ENCODE measurements around the gene PALD1. TPM values are rescaled to one million over a fixed set of nuclear protein-coding genes. Genes with fewer than 3 reads are reported as not detected.

Gene PALD1
- polyA plus RNA-seq, 2 donors: 2.1 to 3.4 TPM

- Histone ChIP-seq H3K27ac (ENCODE audit: low read depth in 2 of 2, low read length in 1 of 2) (no peak overlapping the region), H3K9me3 (ENCODE audit: control insufficient read depth in 2 of 2, insufficient read depth in 1 of 2, low read depth in 1 of 2, low read length in 1 of 2) (no peaks in the 10 kb centered on the region), H3K4me1 (ENCODE audit: control insufficient read depth in 2 of 2, insufficient read depth in 2 of 2, low read length in 1 of 2) (no peaks in the 10 kb centered on the region), H3K4me3 (ENCODE audit: low read depth in 1 of 2, low read length in 2 of 2) (no peak overlapping the region), H3K27me3 (ENCODE audit: control insufficient read depth in 1 of 2, insufficient read depth in 2 of 2, low read length in 2 of 2) (no peaks in the 10 kb centered on the region), H3K36me3 (ENCODE audit: control insufficient read depth in 2 of 2, insufficient read depth in 2 of 2, low read length in 1 of 2) (peaks cover 0 to 6% of the 10 kb centered on the region in 2 donors)
- WGBS, 2 donors: 65 to 72% methylated on average over 14 to 15 of the region's 15 CpGs
Measured at GRCh38 chr10:70537398-70538194, 59.0 kb downstream of the PALD1 start.

- 70 to 83% methylated on average over 10 of the region's 10 CpGs for WGBS, 2 donors
- Histone ChIP-seq H3K36me3 (ENCODE audit: control insufficient read depth in 2 of 2, insufficient read depth in 2 of 2, low read length in 1 of 2) (peaks cover 0 to 6% of the 10 kb centered on the region in 2 donors), H3K27me3 (ENCODE audit: control insufficient read depth in 1 of 2, insufficient read depth in 2 of 2, low read length in 2 of 2) (no peaks in the 10 kb centered on the region), H3K4me3 (ENCODE audit: low read depth in 1 of 2, low read length in 2 of 2) (no peak overlapping the region), H3K27ac (ENCODE audit: low read depth in 2 of 2, low read length in 1 of 2) (no peak overlapping the region), H3K9me3 (ENCODE audit: control insufficient read depth in 2 of 2, insufficient read depth in 1 of 2, low read depth in 1 of 2, low read length in 1 of 2) (no peaks in the 10 kb centered on the region), H3K4me1 (ENCODE audit: control insufficient read depth in 2 of 2, insufficient read depth in 2 of 2, low read length in 1 of 2) (no peaks in the 10 kb centered on the region)
Measured at GRCh38 chr10:70538195-70538520, 59.6 kb downstream of the PALD1 start.

- H3K36me3 ChIP-seq (ENCODE audit: control insufficient read depth in 2 of 2, insufficient read depth in 2 of 2, low read length in 1 of 2): peaks cover 0 to 6% of the 10 kb centered on the region in 2 donors
- WGBS, 2 donors: 91 to 93% methylated on average over 25 to 27 of the region's 27 CpGs
Measured at GRCh38 chr10:70538731-70539338, 60.3 kb downstream of the PALD1 start.

GRCh38 chr10:70539471-70539870 is 60.9 kb downstream of the PALD1 start:
- Histone ChIP-seq H3K27me3 (ENCODE audit: control insufficient read depth in 1 of 2, insufficient read depth in 2 of 2, low read length in 2 of 2) (no peaks in the 10 kb centered on the region), H3K36me3 (ENCODE audit: control insufficient read depth in 2 of 2, insufficient read depth in 2 of 2, low read length in 1 of 2) (peaks cover 0 to 6% of the 10 kb centered on the region in 2 donors), H3K9me3 (ENCODE audit: control insufficient read depth in 2 of 2, insufficient read depth in 1 of 2, low read depth in 1 of 2, low read length in 1 of 2) (peaks cover 0 to 2% of the 10 kb centered on the region in 2 donors), H3K4me3 (ENCODE audit: low read depth in 1 of 2, low read length in 2 of 2) (no peak overlapping the region), H3K4me1 (ENCODE audit: control insufficient read depth in 2 of 2, insufficient read depth in 2 of 2, low read length in 1 of 2) (no peaks in the 10 kb centered on the region), H3K27ac (ENCODE audit: low read depth in 2 of 2, low read length in 1 of 2) (no peak overlapping the region)
- WGBS, 2 donors: 82% methylated on average over 7 of the region's 7 CpGs

More at GRCh38 chr10:70538731-70539338, 60.3 kb downstream of the PALD1 start:
- no peaks in the 10 kb centered on the region for H3K4me1 ChIP-seq (ENCODE audit: control insufficient read depth in 2 of 2, insufficient read depth in 2 of 2, low read length in 1 of 2)
- no peaks in the 10 kb centered on the region for H3K9me3 ChIP-seq (ENCODE audit: control insufficient read depth in 2 of 2, insufficient read depth in 1 of 2, low read depth in 1 of 2, low read length in 1 of 2)
- no peaks in the 10 kb centered on the region for H3K27me3 ChIP-seq (ENCODE audit: control insufficient read depth in 1 of 2, insufficient read depth in 2 of 2, low read length in 2 of 2)
- no peak overlapping the region for H3K4me3 ChIP-seq (ENCODE audit: low read depth in 1 of 2, low read length in 2 of 2)
- no peak overlapping the region for H3K27ac ChIP-seq (ENCODE audit: low read depth in 2 of 2, low read length in 1 of 2)

GRCh38 chr10:70540089-70540788 is 61.7 kb downstream of the PALD1 start:
- Histone ChIP-seq H3K27ac (ENCODE audit: low read depth in 2 of 2, low read length in 1 of 2) (no peak overlapping the region), H3K9me3 (ENCODE audit: control insufficient read depth in 2 of 2, insufficient read depth in 1 of 2, low read depth in 1 of 2, low read length in 1 of 2) (peaks cover 0 to 4% of the 10 kb centered on the region in 2 donors), H3K36me3 (ENCODE audit: control insufficient read depth in 2 of 2, insufficient read depth in 2 of 2, low read length in 1 of 2) (peaks cover 0 to 6% of the 10 kb centered on the region in 2 donors), H3K4me1 (ENCODE audit: control insufficient read depth in 2 of 2, insufficient read depth in 2 of 2, low read length in 1 of 2) (no peaks in the 10 kb centered on the region), H3K4me3 (ENCODE audit: low read depth in 1 of 2, low read length in 2 of 2) (no peak overlapping the region), H3K27me3 (ENCODE audit: control insufficient read depth in 1 of 2, insufficient read depth in 2 of 2, low read length in 2 of 2) (no peaks in the 10 kb centered on the region)
- 60 to 77% methylated on average over 10 to 17 of the region's 17 CpGs for WGBS, 2 donors

- peaks cover 0 to 4% of the 10 kb centered on the region in 2 donors for H3K9me3 ChIP-seq (ENCODE audit: control insufficient read depth in 2 of 2, insufficient read depth in 1 of 2, low read depth in 1 of 2, low read length in 1 of 2)
- H3K36me3 ChIP-seq (ENCODE audit: control insufficient read depth in 2 of 2, insufficient read depth in 2 of 2, low read length in 1 of 2): peaks cover 0 to 6% of the 10 kb centered on the region in 2 donors
- H3K4me1 ChIP-seq (ENCODE audit: control insufficient read depth in 2 of 2, insufficient read depth in 2 of 2, low read length in 1 of 2): no peaks in the 10 kb centered on the region
- no peak overlapping the region for H3K4me3 ChIP-seq (ENCODE audit: low read depth in 1 of 2, low read length in 2 of 2)
- WGBS, 2 donors: 77 to 88% methylated on average over 15 of the region's 15 CpGs
- H3K27me3 ChIP-seq (ENCODE audit: control insufficient read depth in 1 of 2, insufficient read depth in 2 of 2, low read length in 2 of 2): no peaks in the 10 kb centered on the region
- no peak overlapping the region for H3K27ac ChIP-seq (ENCODE audit: low read depth in 2 of 2, low read length in 1 of 2)
Measured at GRCh38 chr10:70540789-70541360, 62.3 kb downstream of the PALD1 start.

GRCh38 chr10:70541736-70542564 is 63.4 kb downstream of the PALD1 start:
- H3K27me3 ChIP-seq (ENCODE audit: control insufficient read depth in 1 of 2, insufficient read depth in 2 of 2, low read length in 2 of 2): no peaks in the 10 kb centered on the region
- peaks cover 0 to 6% of the 10 kb centered on the region in 2 donors for H3K36me3 ChIP-seq (ENCODE audit: control insufficient read depth in 2 of 2, insufficient read depth in 2 of 2, low read length in 1 of 2)
- H3K4me3 ChIP-seq (ENCODE audit: low read depth in 1 of 2, low read length in 2 of 2): no peak overlapping the region
- H3K27ac ChIP-seq (ENCODE audit: low read depth in 2 of 2, low read length in 1 of 2): no peak overlapping the region
- H3K4me1 ChIP-seq (ENCODE audit: control insufficient read depth in 2 of 2, insufficient read depth in 2 of 2, low read length in 1 of 2): no peaks in the 10 kb centered on the region
- 86% methylated on average over 14 of the region's 14 CpGs for WGBS, 2 donors
- H3K9me3 ChIP-seq (ENCODE audit: control insufficient read depth in 2 of 2, insufficient read depth in 1 of 2, low read depth in 1 of 2, low read length in 1 of 2): peaks cover 0 to 4% of the 10 kb centered on the region in 2 donors

GRCh38 chr10:70542565-70542938 is 64.0 kb downstream of the PALD1 start:
- no peak overlapping the region for H3K4me3 ChIP-seq (ENCODE audit: low read depth in 1 of 2, low read length in 2 of 2)
- peaks cover 0 to 4% of the 10 kb centered on the region in 2 donors for H3K9me3 ChIP-seq (ENCODE audit: control insufficient read depth in 2 of 2, insufficient read depth in 1 of 2, low read depth in 1 of 2, low read length in 1 of 2)
- no peaks in the 10 kb centered on the region for H3K27me3 ChIP-seq (ENCODE audit: control insufficient read depth in 1 of 2, insufficient read depth in 2 of 2, low read length in 2 of 2)
- H3K27ac ChIP-seq (ENCODE audit: low read depth in 2 of 2, low read length in 1 of 2): no peak overlapping the region
- peaks cover 0 to 6% of the 10 kb centered on the region in 2 donors for H3K36me3 ChIP-seq (ENCODE audit: control insufficient read depth in 2 of 2, insufficient read depth in 2 of 2, low read length in 1 of 2)
- whole genome bisulfite sequencing, 2 donors: 85 to 89% methylated on average over 3 of the region's 3 CpGs
- H3K4me1 ChIP-seq (ENCODE audit: control insufficient read depth in 2 of 2, insufficient read depth in 2 of 2, low read length in 1 of 2): no peaks in the 10 kb centered on the region

- 94 to 96% methylated on average over 1 of the region's 1 CpG for WGBS, 2 donors
- H3K4me1 ChIP-seq (ENCODE audit: control insufficient read depth in 2 of 2, insufficient read depth in 2 of 2, low read length in 1 of 2): no peaks in the 10 kb centered on the region
- no peaks in the 10 kb centered on the region for H3K27me3 ChIP-seq (ENCODE audit: control insufficient read depth in 1 of 2, insufficient read depth in 2 of 2, low read length in 2 of 2)
- H3K27ac ChIP-seq (ENCODE audit: low read depth in 2 of 2, low read length in 1 of 2): no peak overlapping the region
- peaks cover 0 to 5% of the 10 kb centered on the region in 2 donors for H3K36me3 ChIP-seq (ENCODE audit: control insufficient read depth in 2 of 2, insufficient read depth in 2 of 2, low read length in 1 of 2)
- H3K9me3 ChIP-seq (ENCODE audit: control insufficient read depth in 2 of 2, insufficient read depth in 1 of 2, low read depth in 1 of 2, low read length in 1 of 2): peaks cover 0 to 4% of the 10 kb centered on the region in 2 donors
- H3K4me3 ChIP-seq (ENCODE audit: low read depth in 1 of 2, low read length in 2 of 2): no peak overlapping the region
Measured at GRCh38 chr10:70543911-70544310, 65.3 kb downstream of the PALD1 start.

All from esophagus (tissue), 2 donors.